Naive thymus-derived CD4-positive, alpha-beta T cell (primary cell): ENCODE measurements around the gene KCTD11. TPM values are rescaled to one million over a fixed set of nuclear protein-coding genes. Genes with fewer than 3 reads are reported as not detected.

Experiments used
- ATAC-seq: fragments of 150-1000 bp; cut with Tn5 transposase; 2 replicates; pipeline ENCODE4 v1.10.0; 2021; ENCODE audit warnings: mild to moderate bottlenecking, moderate library complexity
- CTCF ChIA-PET: fragments of 350-600 bp; sonication (Branson Sonifier 250); formaldehyde crosslinking; loops from one replicate; lab custom pipeline; 2021; ENCODE audit warnings: antibody characterized with exemption; lab: Charles Lee
- POLR2A ChIA-PET: fragments of 350-600 bp; sonication (Branson Sonifier 250); formaldehyde crosslinking; loops from one replicate; lab custom pipeline; 2021; ENCODE audit warnings: antibody characterized with exemption, inconsistent platforms; lab: Charles Lee
- DNase-seq, 9 donors: peaks; one replicate each; pipeline versions ENCODE4 v3.0.0 to v3.0.0-alpha.2; 2020 to 2022; ENCODE audit warnings: mixed read lengths in 1 of 9
- H3K27ac ChIP-seq: one replicate; pipeline ENCODE4 v1.7.0; 2013; ENCODE audit warnings: mild to moderate bottlenecking, low read depth, low read length, moderate library complexity
- H3K27me3 ChIP-seq, 2 donors: one replicate each; pipeline ENCODE4 v1.7.0; 2013; ENCODE audit warnings: low read length in 2 of 2, mild to moderate bottlenecking in 2 of 2, moderate library complexity in 2 of 2; ENCODE audit not compliant: control insufficient read depth in 2 of 2, insufficient read depth in 2 of 2
- H3K36me3 ChIP-seq, 3 experiments: 1 replicate in 2 of 3; 2 replicates in 1 of 3; pipeline ENCODE4 v1.7.0; 2013; ENCODE audit warnings: low read length in 3 of 3, mild to moderate bottlenecking in 3 of 3, moderate library complexity in 1 of 3; ENCODE audit not compliant: insufficient read depth in 3 of 3, control insufficient read depth in 2 of 3
- H3K4me1 ChIP-seq, 2 donors: one replicate each; pipeline ENCODE4 v1.7.0; 2013; ENCODE audit warnings: low read length in 2 of 2, mild to moderate bottlenecking in 2 of 2, moderate library complexity in 1 of 2; ENCODE audit not compliant: control insufficient read depth in 2 of 2, insufficient read depth in 2 of 2
- H3K4me3 ChIP-seq: 2 replicates; pipeline ENCODE4 v1.7.0; 2013; ENCODE audit warnings: mild to moderate bottlenecking, low read length
- H3K9me3 ChIP-seq, 3 experiments: 1 replicate in 2 of 3; 2 replicates in 1 of 3; pipeline ENCODE4 v1.7.0; 2013; ENCODE audit warnings: low read length in 3 of 3; ENCODE audit not compliant: control insufficient read depth in 2 of 3
- H3K27ac Mint-ChIP-seq, 9 donors: one replicate each; pipeline ENCODE4 v1.8.0; 2020 to 2022; ENCODE audit warnings: mixed read lengths in 9 of 9, mild to moderate bottlenecking in 8 of 9, moderate library complexity in 5 of 9, inconsistent platforms in 2 of 9
- H3K27me3 Mint-ChIP-seq, 5 donors: one replicate each; pipeline ENCODE4 v1.8.0; 2021 to 2022; ENCODE audit warnings: mixed read lengths in 5 of 5, mild to moderate bottlenecking in 1 of 5
- H3K36me3 Mint-ChIP-seq, 5 donors: one replicate each; pipeline ENCODE4 v1.8.0; 2020 to 2022; ENCODE audit warnings: mixed read lengths in 5 of 5, mild to moderate bottlenecking in 3 of 5, inconsistent platforms in 1 of 5
- H3K4me1 Mint-ChIP-seq, 7 donors: one replicate each; pipeline ENCODE4 v1.8.0; 2020 to 2022; ENCODE audit warnings: mixed read lengths in 7 of 7, mild to moderate bottlenecking in 3 of 7, inconsistent platforms in 1 of 7
- H3K4me3 Mint-ChIP-seq, 10 donors: one replicate each; pipeline ENCODE4 v1.8.0; 2020 to 2022; ENCODE audit warnings: mild to moderate bottlenecking in 10 of 10, mixed read lengths in 10 of 10, moderate library complexity in 6 of 10, inconsistent platforms in 2 of 10
- H3K9me3 Mint-ChIP-seq, 11 donors: one replicate each; pipeline ENCODE4 v1.8.0; 2020 to 2022; ENCODE audit warnings: mixed read lengths in 11 of 11, mild to moderate bottlenecking in 4 of 11, inconsistent platforms in 1 of 11, moderate library complexity in 1 of 11
- intact Hi-C, 2 donors: fragments of 100-400 bp; cut with micrococcal nuclease; formaldehyde crosslinking; loops; one replicate each; pipeline ENCODE4 v1.15.1; 2023
- polyA plus RNA-seq, 2 donors: library from polyadenylated mRNA; unstranded; fragments of 300-500 nt; fragmentation: Illumina TruSeq; gene quantifications; one replicate each; pipeline ENCODE4 v1.2.3, GENCODE V29; 2021
- total RNA-seq, 6 experiments: library from RNA in 5 of 6; stranded (reverse) in 5 of 6; gene quantifications; 1 replicate in 5 of 6; 2 replicates in 1 of 6; pipeline ENCODE4 v1.2.3 and lab custom pipeline; 2021 to 2026

KCTD11 gene
- total and polyA plus RNA-seq, 7 experiments from 2014 or later = 0.83 to 13.7 (median 2.7) TPM

GRCh38 chr17:7308625-7309433 lies 43.1 kb upstream of the KCTD11 start:
- ATAC-seq (peak; percentile 49), DNase-seq (peak; percentile 56 to 96 (median 88))
- Mint-ChIP-seq H3K27me3 (peaks cover 0 to 8% (median 0%) of the 10 kb centered on the region in 5 donors), H3K4me1 (peaks cover 39 to 59% (median 51%) of the 10 kb centered on the region in 7 donors), H3K4me3 (peak overlapping the region; percentile 90 to 99 (median 95)), H3K36me3 (peaks cover 14 to 48% (median 43%) of the 10 kb centered on the region in 5 donors), H3K27ac (peak overlapping the region; percentile 93 to 99 (median 98)), H3K9me3 (peaks cover 0 to 6% (median 0%) of the 10 kb centered on the region in 11 donors)
- intact Hi-C loops = loop anchor here (1.0 to 5.0 kb wide), 7 partner anchors 27 to 1073 kb away; partner anchors contain the start of genes ACAP1 (in 2 of the 2), SLC16A13 (in 2 of the 2), RPL26 (in 1 of the 2) and TMEM256 (in 1 of the 2)
- Histone ChIP-seq H3K27me3 (no peaks in the 10 kb centered on the region), H3K36me3 (peaks cover 34 to 53% (median 41%) of the 10 kb centered on the region in 3 experiments), H3K4me3 (peak overlapping the region; percentile 78), H3K9me3 (no peaks in the 10 kb centered on the region), H3K4me1 (peaks cover 25 to 31% of the 10 kb centered on the region in 2 donors), H3K27ac (peak overlapping the region; percentile 100)
- ChIA-PET CTCF (interaction anchor here (0.9 to 1.2 kb wide), 3 partner anchors 12 to 101 kb away, joined by 3 read pairs; no protein-coding TSS in a partner anchor), POLR2A (interaction anchor here (0.6 to 11.5 kb wide), 20 partner anchors 16 to 914 kb away, joined by 3 to 336 read pairs (median 4); partner anchors contain the start of genes ACAP1, GABARAP, NEURL4 and PHF23)

- peaks cover 14 to 50% (median 43%) of the 10 kb centered on the region in 5 donors for H3K36me3 Mint-ChIP-seq
- H3K9me3 Mint-ChIP-seq = peaks cover 0 to 6% (median 0%) of the 10 kb centered on the region in 11 donors
- peak overlapping the region; percentile 93 to 99 (median 98) for H3K27ac Mint-ChIP-seq
- ATAC-seq (no peak), DNase-seq (no peak)
- H3K27ac ChIP-seq = peak overlapping the region; percentile 100
- ChIA-PET POLR2A (interaction anchor here (0.7 to 11.5 kb wide), 12 partner anchors 16 to 274 kb away, joined by 3 to 336 read pairs (median 4); partner anchors contain the start of genes ACAP1, GABARAP, NEURL4 and PHF23), CTCF (interaction anchor here (0.6 to 1.2 kb wide), 7 partner anchors 8 to 100 kb away, joined by 3 read pairs; no protein-coding TSS in a partner anchor)
- H3K9me3 ChIP-seq = no peaks in the 10 kb centered on the region
- H3K36me3 ChIP-seq = peaks cover 37 to 56% (median 45%) of the 10 kb centered on the region in 3 experiments
- H3K27me3 ChIP-seq = no peaks in the 10 kb centered on the region
- peaks cover 0 to 8% (median 0%) of the 10 kb centered on the region in 5 donors for H3K27me3 Mint-ChIP-seq
- intact Hi-C loops = loop anchor here (1.0 to 5.0 kb wide), 7 partner anchors 27 to 1073 kb away; partner anchors contain the start of genes ACAP1 (in 2 of the 2), SLC16A13 (in 2 of the 2), RPL26 (in 1 of the 2) and TMEM256 (in 1 of the 2)
- H3K4me3 ChIP-seq = peak overlapping the region; percentile 78
- H3K4me1 ChIP-seq = peaks cover 32 to 39% of the 10 kb centered on the region in 2 donors
- H3K4me3 Mint-ChIP-seq = peak overlapping the region; percentile 90 to 99 (median 95)
- H3K4me1 Mint-ChIP-seq = peaks cover 46 to 67% (median 59%) of the 10 kb centered on the region in 7 donors
These were observed 42.3 kb upstream of the KCTD11 start for GRCh38 chr17:7309628-7310027.

- H3K9me3 Mint-ChIP-seq = peaks cover 0 to 7% (median 0%) of the 10 kb centered on the region in 11 donors
- peaks cover 0 to 8% (median 0%) of the 10 kb centered on the region in 5 donors for H3K27me3 Mint-ChIP-seq
- ChIA-PET POLR2A (interaction anchor here (0.8 to 11.5 kb wide), 5 partner anchors 19 to 83 kb away, joined by 3 to 336 read pairs (median 3); partner anchors contain the start of genes ACAP1, NEURL4 and PLSCR3), CTCF (interaction anchor here (1.8 kb wide), 1 partner anchor 18 kb away, joined by 7 read pairs; the partner anchor contains the start of gene NEURL4)
- ATAC-seq (no peak), DNase-seq (no peak)
- Histone ChIP-seq H3K4me1 (peaks cover 39 to 44% of the 10 kb centered on the region in 2 donors), H3K4me3 (no peak overlapping the region), H3K27ac (peak overlapping the region; percentile 100), H3K27me3 (no peaks in the 10 kb centered on the region), H3K9me3 (no peaks in the 10 kb centered on the region), H3K36me3 (peaks cover 37 to 56% (median 45%) of the 10 kb centered on the region in 3 experiments)
- peak overlapping the region; percentile 84 to 99 (median 94) for H3K27ac Mint-ChIP-seq
- H3K4me3 Mint-ChIP-seq = peak overlapping the region in 9 of 10 donors; percentile 52 to 99 (median 94)
- intact Hi-C loops = no loop called here
- peaks cover 14 to 50% (median 43%) of the 10 kb centered on the region in 5 donors for H3K36me3 Mint-ChIP-seq
- peaks cover 46 to 74% (median 67%) of the 10 kb centered on the region in 7 donors for H3K4me1 Mint-ChIP-seq
These were observed 40.8 kb upstream of the KCTD11 start for GRCh38 chr17:7311110-7311705.

GRCh38 chr17:7312432-7313087 lies 39.4 kb upstream of the KCTD11 start:
- H3K27me3 Mint-ChIP-seq = peaks cover 0 to 3% (median 0%) of the 10 kb centered on the region in 5 donors
- peaks cover 37 to 63% (median 45%) of the 10 kb centered on the region in 3 experiments for H3K36me3 ChIP-seq

GRCh38 chr17:7313088-7313889 lies 38.7 kb upstream of the KCTD11 start:
- H3K4me3 ChIP-seq = no peak overlapping the region
- peaks cover 39 to 44% of the 10 kb centered on the region in 2 donors for H3K4me1 ChIP-seq
- ATAC-seq (no peak), DNase-seq (no peak)
- peak overlapping the region; percentile 13 to 96 (median 84) for H3K4me3 Mint-ChIP-seq
- peaks cover 0 to 3% (median 0%) of the 10 kb centered on the region in 5 donors for H3K27me3 Mint-ChIP-seq
- H3K36me3 Mint-ChIP-seq = peaks cover 14 to 58% (median 44%) of the 10 kb centered on the region in 5 donors
- H3K27ac Mint-ChIP-seq = peak overlapping the region; percentile 46 to 96 (median 90)
- H3K4me1 Mint-ChIP-seq = peaks cover 46 to 77% (median 68%) of the 10 kb centered on the region in 7 donors
- H3K27ac ChIP-seq = peak overlapping the region; percentile 87
- H3K27me3 ChIP-seq = no peaks in the 10 kb centered on the region
- ChIA-PET CTCF (interaction anchor here (0.7 to 1.9 kb wide), 6 partner anchors 16 to 133 kb away, joined by 3 to 7 read pairs (median 4); partner anchors contain the start of genes ACAP1 and NEURL4), POLR2A (interaction anchor here (0.8 to 11.5 kb wide), 8 partner anchors 9 to 71 kb away, joined by 3 to 336 read pairs (median 5); partner anchors contain the start of genes ACAP1, CTDNEP1, NEURL4 and SLC2A4)
- peaks cover 0 to 7% (median 0%) of the 10 kb centered on the region in 11 donors for H3K9me3 Mint-ChIP-seq
- H3K9me3 ChIP-seq = no peaks in the 10 kb centered on the region
- peaks cover 37 to 66% (median 45%) of the 10 kb centered on the region in 3 experiments for H3K36me3 ChIP-seq
- intact Hi-C loops = no loop called here

More at GRCh38 chr17:7312432-7313087, 39.4 kb upstream of the KCTD11 start:
- intact Hi-C loops = no loop called here
- no peaks in the 10 kb centered on the region for H3K9me3 ChIP-seq
- ATAC-seq = no peak
- Mint-ChIP-seq H3K4me3 (peak overlapping the region in 9 of 10 donors; percentile 14 to 89 (median 69)), H3K4me1 (peaks cover 46 to 77% (median 67%) of the 10 kb centered on the region in 7 donors), H3K36me3 (peaks cover 14 to 54% (median 44%) of the 10 kb centered on the region in 5 donors), H3K27ac (peak overlapping the region; percentile 31 to 96 (median 89)), H3K9me3 (peaks cover 0 to 7% (median 0%) of the 10 kb centered on the region in 11 donors)
- no peak overlapping the region for H3K4me3 ChIP-seq
- no peaks in the 10 kb centered on the region for H3K27me3 ChIP-seq
- H3K4me1 ChIP-seq = peaks cover 39 to 44% of the 10 kb centered on the region in 2 donors
- peak overlapping the region; percentile 87 for H3K27ac ChIP-seq
- ChIA-PET CTCF (interaction anchor here (1.0 to 1.9 kb wide), 3 partner anchors 17 to 32 kb away, joined by 3 to 7 read pairs (median 4); partner anchors contain the start of genes ACAP1 and NEURL4), POLR2A (interaction anchor here (0.8 to 11.5 kb wide), 6 partner anchors 8 to 82 kb away, joined by 3 to 336 read pairs (median 3); partner anchors contain the start of genes ACAP1, CTDNEP1, NEURL4 and PLSCR3)
- no peak for DNase-seq
